ENCODE data around the gene SPPL2B. TPM values are rescaled to one million over a fixed set of nuclear protein-coding genes. Genes with fewer than 3 reads are reported as not detected.

The SPPL2B gene
- total RNA-seq, 1 experiment from 2014 or later = 76.0 TPM

DNA sequence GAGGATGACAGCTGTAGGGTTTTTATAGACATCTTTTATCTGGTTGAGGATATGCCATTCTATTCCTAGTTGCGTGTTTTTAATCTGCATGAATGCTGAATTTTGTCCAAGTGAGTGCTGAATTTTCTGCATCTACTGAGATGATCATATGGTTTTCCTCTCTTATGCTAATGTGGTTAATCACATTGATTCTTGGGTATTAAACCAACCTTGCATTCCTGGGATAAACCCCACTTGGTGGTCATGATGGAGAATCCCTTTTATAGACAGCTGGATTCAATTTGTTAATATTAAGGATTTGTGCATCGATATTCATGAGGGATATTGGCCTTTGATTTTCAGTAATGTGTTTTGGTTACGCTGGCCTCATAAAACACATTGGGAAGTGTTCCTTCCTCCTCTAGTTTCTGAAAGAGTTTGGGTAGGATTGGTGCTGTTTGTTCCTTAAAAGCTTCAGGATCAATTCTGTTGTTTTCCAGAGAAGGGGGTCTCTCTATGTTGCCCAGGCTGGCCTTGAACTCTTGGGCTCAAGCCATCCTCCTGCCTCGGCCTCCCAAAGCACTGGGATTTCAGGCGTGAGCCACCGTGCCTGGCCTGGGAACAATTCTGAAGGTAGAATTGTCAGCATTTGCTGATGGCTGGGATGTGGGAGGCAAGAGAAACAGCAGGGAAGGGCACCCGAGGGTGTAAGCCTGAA, 13.2 kb upstream of the SPPL2B start:
- ChIA-PET CTCF (no interaction called here), POLR2A (interaction anchor here (0.8 kb wide), 2 partner anchors 13 to 379 kb away, joined by 3 read pairs; partner anchors contain the start of gene LSM7)
- Histone ChIP-seq H3K27me3 (ENCODE audit: control insufficient read depth, insufficient read depth, low read length) (no peaks in the 10 kb centered on the region), H3K4me1 (ENCODE audit: control insufficient read depth, insufficient read depth, low read length) (no peaks in the 10 kb centered on the region; the same call in 1 of the 2 replicates), H3K9me3 (ENCODE audit: control insufficient read depth, insufficient read depth, low read depth, low read length) (no peaks in the 10 kb centered on the region), H3K27ac (ENCODE audit: low read length) (no peak overlapping the region), H3K36me3 (ENCODE audit: control insufficient read depth, insufficient read depth, low read length) (no peaks in the 10 kb centered on the region), H3K4me3 (ENCODE audit: low read depth in 2 of 2, low read length in 2 of 2) (no peak overlapping the region)
- no TSS peak for BruUV-seq (replicated peaks)
- DNase-seq (ENCODE audit: low read depth, low spot score) (no peak), ATAC-seq (no peak; the same call in 1 of the 2 replicates)
- TF ChIP-seq POLR2AphosphoS5 (IDR thresholded peaks at IDR 0.05; ENCODE audit: low read depth, low read length) (no peak), SIN3A (IDR thresholded peaks at IDR 0.05; ENCODE audit: borderline replicate concordance, insufficient read depth, low read depth, low read length) (no peak), TCF7L2 (IDR thresholded peaks at IDR 0.05; ENCODE audit: low read depth, low read length) (no peak)
- TF ChIP-seq, protein P1, sequence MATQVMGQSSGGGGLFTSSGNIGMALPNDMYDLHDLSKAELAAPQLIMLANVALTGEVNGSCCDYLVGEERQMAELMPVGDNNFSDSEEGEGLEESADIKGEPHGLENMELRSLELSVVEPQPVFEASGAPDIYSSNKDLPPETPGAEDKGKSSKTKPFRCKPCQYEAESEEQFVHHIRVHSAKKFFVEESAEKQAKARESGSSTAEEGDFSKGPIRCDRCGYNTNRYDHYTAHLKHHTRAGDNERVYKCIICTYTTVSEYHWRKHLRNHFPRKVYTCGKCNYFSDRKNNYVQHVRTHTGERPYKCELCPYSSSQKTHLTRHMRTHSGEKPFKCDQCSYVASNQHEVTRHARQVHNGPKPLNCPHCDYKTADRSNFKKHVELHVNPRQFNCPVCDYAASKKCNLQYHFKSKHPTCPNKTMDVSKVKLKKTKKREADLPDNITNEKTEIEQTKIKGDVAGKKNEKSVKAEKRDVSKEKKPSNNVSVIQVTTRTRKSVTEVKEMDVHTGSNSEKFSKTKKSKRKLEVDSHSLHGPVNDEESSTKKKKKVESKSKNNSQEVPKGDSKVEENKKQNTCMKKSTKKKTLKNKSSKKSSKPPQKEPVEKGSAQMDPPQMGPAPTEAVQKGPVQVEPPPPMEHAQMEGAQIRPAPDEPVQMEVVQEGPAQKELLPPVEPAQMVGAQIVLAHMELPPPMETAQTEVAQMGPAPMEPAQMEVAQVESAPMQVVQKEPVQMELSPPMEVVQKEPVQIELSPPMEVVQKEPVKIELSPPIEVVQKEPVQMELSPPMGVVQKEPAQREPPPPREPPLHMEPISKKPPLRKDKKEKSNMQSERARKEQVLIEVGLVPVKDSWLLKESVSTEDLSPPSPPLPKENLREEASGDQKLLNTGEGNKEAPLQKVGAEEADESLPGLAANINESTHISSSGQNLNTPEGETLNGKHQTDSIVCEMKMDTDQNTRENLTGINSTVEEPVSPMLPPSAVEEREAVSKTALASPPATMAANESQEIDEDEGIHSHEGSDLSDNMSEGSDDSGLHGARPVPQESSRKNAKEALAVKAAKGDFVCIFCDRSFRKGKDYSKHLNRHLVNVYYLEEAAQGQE (IDR thresholded peaks at IDR 0.05; ENCODE audit: insufficient read depth in 1 of 2, low read depth in 2 of 2, low read length in 1 of 2) = no peak
- TF ChIP-seq, protein P2, sequence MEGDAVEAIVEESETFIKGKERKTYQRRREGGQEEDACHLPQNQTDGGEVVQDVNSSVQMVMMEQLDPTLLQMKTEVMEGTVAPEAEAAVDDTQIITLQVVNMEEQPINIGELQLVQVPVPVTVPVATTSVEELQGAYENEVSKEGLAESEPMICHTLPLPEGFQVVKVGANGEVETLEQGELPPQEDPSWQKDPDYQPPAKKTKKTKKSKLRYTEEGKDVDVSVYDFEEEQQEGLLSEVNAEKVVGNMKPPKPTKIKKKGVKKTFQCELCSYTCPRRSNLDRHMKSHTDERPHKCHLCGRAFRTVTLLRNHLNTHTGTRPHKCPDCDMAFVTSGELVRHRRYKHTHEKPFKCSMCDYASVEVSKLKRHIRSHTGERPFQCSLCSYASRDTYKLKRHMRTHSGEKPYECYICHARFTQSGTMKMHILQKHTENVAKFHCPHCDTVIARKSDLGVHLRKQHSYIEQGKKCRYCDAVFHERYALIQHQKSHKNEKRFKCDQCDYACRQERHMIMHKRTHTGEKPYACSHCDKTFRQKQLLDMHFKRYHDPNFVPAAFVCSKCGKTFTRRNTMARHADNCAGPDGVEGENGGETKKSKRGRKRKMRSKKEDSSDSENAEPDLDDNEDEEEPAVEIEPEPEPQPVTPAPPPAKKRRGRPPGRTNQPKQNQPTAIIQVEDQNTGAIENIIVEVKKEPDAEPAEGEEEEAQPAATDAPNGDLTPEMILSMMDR (IDR thresholded peaks at IDR 0.05) = no peak
- in situ Hi-C loops (cut with HindIII; ENCODE audit: low pct_unique_long_range_greater_than_20kb, low sequenced_read_pairs) = no loop called here
- intact Hi-C loops (cut with micrococcal nuclease; ENCODE audit: unreplicated experiment) = loop anchor here (5.0 kb wide), 2 partner anchors 78 to 158 kb away; partner anchors contain the start of genes PLEKHJ1 and SF3A2

DNA sequence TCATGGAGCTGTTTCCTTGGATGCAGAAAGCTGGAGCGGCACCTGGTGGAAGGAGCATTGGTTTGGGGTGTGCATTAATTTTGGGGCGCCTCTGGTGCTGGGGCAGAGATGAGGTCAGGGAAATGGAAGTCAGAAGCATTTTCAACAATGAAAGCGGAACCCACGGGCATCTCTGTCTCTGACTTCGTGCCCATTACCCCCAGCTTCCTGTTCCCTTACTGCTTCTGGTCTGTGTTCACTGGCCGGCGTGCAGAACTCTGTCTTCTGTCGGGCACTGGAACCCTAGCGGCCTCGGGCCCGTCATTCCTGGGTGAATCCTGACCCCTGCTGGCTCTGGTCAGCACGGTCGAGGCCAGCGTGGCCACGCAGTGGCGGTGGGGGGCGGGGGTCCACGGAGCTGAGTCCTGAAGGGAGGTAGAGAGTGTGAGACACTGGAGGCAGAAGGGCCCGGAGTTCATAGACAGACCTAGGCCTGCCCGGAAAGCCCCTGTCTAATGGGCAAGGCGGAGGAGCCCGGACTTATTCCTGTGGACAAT, 12.6 kb upstream of the SPPL2B start:
- ChIA-PET CTCF (interaction anchor here (0.6 to 0.7 kb wide), 3 partner anchors 14 to 160 kb away, joined by 3 to 8 read pairs (median 5); no protein-coding TSS in a partner anchor), POLR2A (interaction anchor here (0.8 kb wide), 2 partner anchors 12 to 380 kb away, joined by 3 read pairs; partner anchors contain the start of gene LSM7)
- DNase-seq (ENCODE audit: low read depth, low spot score) (no peak), ATAC-seq (peak; percentile 93)
- no peaks in the 10 kb centered on the region for H3K36me3 ChIP-seq (ENCODE audit: control insufficient read depth, insufficient read depth, low read length)
- H3K4me1 ChIP-seq (ENCODE audit: control insufficient read depth, insufficient read depth, low read length) = no peaks in the 10 kb centered on the region; the same call in 1 of the 2 replicates
- H3K27ac ChIP-seq (ENCODE audit: low read length) = no peak overlapping the region
- in situ Hi-C loops (cut with HindIII; ENCODE audit: low pct_unique_long_range_greater_than_20kb, low sequenced_read_pairs) = no loop called here
- H3K9me3 ChIP-seq (ENCODE audit: control insufficient read depth, insufficient read depth, low read depth, low read length) = no peaks in the 10 kb centered on the region
- 0 out of 4 replicates have a peak overlapping the region, but pooled peaks of 1 of the 2 experiments have one; percentile 6 for H3K4me3 ChIP-seq (ENCODE audit: low read depth in 2 of 2, low read length in 2 of 2)
- intact Hi-C loops (cut with micrococcal nuclease; ENCODE audit: unreplicated experiment) = loop anchor here (5.0 kb wide), 2 partner anchors 79 to 159 kb away; partner anchors contain the start of genes PLEKHJ1 and SF3A2
- H3K27me3 ChIP-seq (ENCODE audit: control insufficient read depth, insufficient read depth, low read length) = no peaks in the 10 kb centered on the region
- TF ChIP-seq, protein P2 (IDR thresholded peaks at IDR 0.05) = peak; percentile 81
- no peak for TF ChIP-seq SIN3A (IDR thresholded peaks at IDR 0.05; ENCODE audit: borderline replicate concordance, insufficient read depth, low read depth, low read length)
- TF ChIP-seq TCF7L2 (IDR thresholded peaks at IDR 0.05; ENCODE audit: low read depth, low read length) = no peak
- TF ChIP-seq, protein P1 (IDR thresholded peaks at IDR 0.05; ENCODE audit: insufficient read depth in 1 of 2, low read depth in 2 of 2, low read length in 1 of 2) = no peak
- TF ChIP-seq POLR2AphosphoS5 (IDR thresholded peaks at IDR 0.05; ENCODE audit: low read depth, low read length) = no peak
- BruUV-seq (replicated peaks) = no TSS peak

Data from Panc1 (cell line).